DOHH2 (cell line): ENCODE measurements around the gene SLC16A12.

ENCODE experiments used
- H3F3A ChIP-seq: fragments of 200-600 bp; sonication (generic), shearing (Covaris generic); 2 replicates; pipeline ENCODE4 v1.6.0; 2016; ENCODE audit warnings: antibody characterized with exemption, mild to moderate bottlenecking; ENCODE audit not compliant: control insufficient read depth, insufficient read depth
- H3K27ac ChIP-seq: fragments of 200-600 bp; sonication (generic); 2 replicates; pipeline ENCODE4 v1.5.1; 2014; ENCODE audit warnings: low read depth, mild to moderate bottlenecking, low read length, moderate library complexity
- H3K27me3 ChIP-seq: fragments of 200-600 bp; sonication (generic); 2 replicates; pipeline ENCODE4 v1.6.1; 2014; ENCODE audit warnings: mild to moderate bottlenecking, low read length, mixed read lengths; ENCODE audit not compliant: control insufficient read depth
- H3K36me3 ChIP-seq: fragments of 200-600 bp; sonication (generic); 2 replicates; pipeline ENCODE4 v1.6.1; 2014; ENCODE audit warnings: mild to moderate bottlenecking, low read length, moderate library complexity, mixed read lengths; ENCODE audit not compliant: control insufficient read depth
- H3K4me1 ChIP-seq: fragments of 200-600 bp; sonication (generic); 2 replicates; pipeline ENCODE4 v1.6.1; 2014; ENCODE audit warnings: mild to moderate bottlenecking, low read length, mixed read lengths; ENCODE audit not compliant: control insufficient read depth
- H3K4me2 ChIP-seq: fragments of 200-600 bp; sonication (generic); 2 replicates; pipeline ENCODE4 v1.6.0; 2014; ENCODE audit warnings: mild to moderate bottlenecking, low read length, moderate library complexity
- H3K4me3 ChIP-seq: fragments of 200-600 bp; sonication (generic); 2 replicates; pipeline ENCODE4 v1.5.1; 2014; ENCODE audit warnings: mild to moderate bottlenecking, low read length, mixed read lengths
- H3K79me2 ChIP-seq: fragments of 200-600 bp; sonication (generic); 2 replicates; pipeline ENCODE4 v1.6.1; 2014; ENCODE audit warnings: mild to moderate bottlenecking, low read length, mixed read lengths; ENCODE audit not compliant: control insufficient read depth
- H3K9me2 ChIP-seq: fragments of 200-600 bp; sonication (generic); replicated peaks from 2 replicates; pipeline ENCODE4 v1.6.1; 2014; ENCODE audit warnings: mild to moderate bottlenecking, low read length, mixed read lengths; ENCODE audit not compliant: control insufficient read depth
- H3K9me3 ChIP-seq: fragments of 200-600 bp; sonication (generic); 2 replicates; pipeline ENCODE4 v1.6.1; 2014; ENCODE audit warnings: antibody characterized with exemption, low read length, mixed read lengths; ENCODE audit not compliant: control insufficient read depth, insufficient read depth
- H4K20me1 ChIP-seq: fragments of 200-600 bp; sonication (generic); 2 replicates; pipeline ENCODE4 v1.6.0; 2014; ENCODE audit warnings: low read depth, mild to moderate bottlenecking, antibody characterized with exemption, low read length, moderate library complexity; ENCODE audit not compliant: control insufficient read depth, insufficient read depth
- CTCF ChIP-seq: fragments of 200-600 bp; sonication (generic); IDR thresholded peaks from one replicate; pipeline ENCODE4 v1.5.1; 2014; ENCODE audit warnings: antibody characterized with exemption, mild to moderate bottlenecking, low read depth, low read length; ENCODE audit not compliant: poor library complexity, severe bottlenecking
- EZH2phosphoT487 ChIP-seq: fragments of 200-600 bp; sonication (generic); IDR thresholded peaks from 2 replicates; pipeline ENCODE4 v1.6.1; 2017; ENCODE audit warnings: borderline replicate concordance, mild to moderate bottlenecking, antibody characterized with exemption, low read length, moderate library complexity, mixed read lengths

Gene SLC16A12

GRCh38 chr10:89431977-89432376 lies 103.4 kb downstream of the SLC16A12 start:
- Histone ChIP-seq H3K27ac (no peak overlapping the region), H3K9me3 (no peaks in the 10 kb centered on the region), H4K20me1 (no peaks in the 10 kb centered on the region), H3K4me1 (no peaks in the 10 kb centered on the region), H3F3A (no peaks in the 10 kb centered on the region), H3K4me3 (no peak overlapping the region), H3K4me2 (no peak overlapping the region), H3K9me2 (no peaks in the 10 kb centered on the region), H3K27me3 (peaks cover 3% of the 10 kb centered on the region; the same call in 1 of the 2 replicates), H3K79me2 (no peaks in the 10 kb centered on the region), H3K36me3 (no peaks in the 10 kb centered on the region)
- TF ChIP-seq CTCF (no peak), EZH2phosphoT487 (no peak)

DNA sequence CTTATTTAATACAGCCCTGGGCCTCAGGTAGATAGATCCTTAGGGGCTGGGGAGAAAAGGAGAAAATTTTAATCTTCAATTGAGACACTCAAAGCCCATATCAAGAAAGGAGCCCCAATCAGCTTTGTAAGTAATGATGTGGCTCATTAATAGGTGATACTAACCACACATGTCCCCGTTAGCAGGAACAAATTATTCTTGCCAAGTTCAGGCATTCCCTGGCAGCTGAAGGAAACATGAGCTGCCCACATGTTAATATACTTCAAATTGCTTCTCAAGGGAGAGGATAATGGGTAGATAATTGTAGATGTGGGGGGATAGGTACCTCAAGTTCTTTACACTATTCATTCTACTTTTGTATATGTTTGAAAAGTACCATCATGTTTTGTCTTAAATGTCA lies 106.5 kb downstream of the SLC16A12 start:
- TF ChIP-seq CTCF (no peak), EZH2phosphoT487 (no peak)
- H3K4me2 ChIP-seq, result no peak overlapping the region
- no peaks in the 10 kb centered on the region for H4K20me1 ChIP-seq
- no peaks in the 10 kb centered on the region for H3K9me2 ChIP-seq
- no peak overlapping the region for H3K27ac ChIP-seq
- no peaks in the 10 kb centered on the region for H3F3A ChIP-seq
- no peaks in the 10 kb centered on the region for H3K79me2 ChIP-seq
- H3K27me3 ChIP-seq, result peaks cover 3% of the 10 kb centered on the region; the same call in 1 of the 2 replicates
- no peaks in the 10 kb centered on the region for H3K4me1 ChIP-seq
- H3K36me3 ChIP-seq, result no peaks in the 10 kb centered on the region
- H3K4me3 ChIP-seq, result no peak overlapping the region
- no peaks in the 10 kb centered on the region for H3K9me3 ChIP-seq

- no peak overlapping the region for H3K4me3 ChIP-seq
- no peaks in the 10 kb centered on the region for H3K4me1 ChIP-seq
- no peaks in the 10 kb centered on the region for H3F3A ChIP-seq
- no peaks in the 10 kb centered on the region for H3K9me2 ChIP-seq
- no peaks in the 10 kb centered on the region for H3K36me3 ChIP-seq
- H3K4me2 ChIP-seq, result no peak overlapping the region
- H3K27ac ChIP-seq, result no peak overlapping the region
- no peaks in the 10 kb centered on the region for H3K9me3 ChIP-seq
- peaks cover 6% of the 10 kb centered on the region; the same call in 1 of the 2 replicates for H3K27me3 ChIP-seq
- TF ChIP-seq EZH2phosphoT487 (no peak), CTCF (no peak)
- no peaks in the 10 kb centered on the region for H4K20me1 ChIP-seq
- H3K79me2 ChIP-seq, result no peaks in the 10 kb centered on the region
Measured at GRCh38 chr10:89427629-89428028, 107.8 kb downstream of the SLC16A12 start.
